Mononuclear cell (primary cell): ENCODE data around the gene HYI. TPM values are rescaled to one million over a fixed set of nuclear protein-coding genes. Genes with fewer than 3 reads are reported as not detected.

Experiments used
- H3K27me3 ChIP-seq: 2 replicates; pipeline ENCODE4 v1.6.0; 2011; ENCODE audit warnings: low read length, control low read depth; ENCODE audit not compliant: insufficient read depth
- H3K4me1 ChIP-seq: 2 replicates; pipeline ENCODE4 v1.5.1; 2011; ENCODE audit warnings: mild to moderate bottlenecking, low read length, control low read depth; ENCODE audit not compliant: insufficient read depth
- H3K4me3 ChIP-seq: 2 replicates; pipeline ENCODE4 v1.5.1; 2011; ENCODE audit warnings: mild to moderate bottlenecking, low read length, moderate library complexity
- H3K9me3 ChIP-seq: 2 replicates; pipeline ENCODE4 v1.5.1; 2011; ENCODE audit warnings: low read depth, mild to moderate bottlenecking, control low read depth, low read length
- total RNA-seq: library from RNA; depleted of rRNA; stranded (reverse); fragments of >200 nt; gene quantifications from one replicate; pipeline ENCODE4 v1.2.3, GENCODE V29; 2012

HYI gene
- total RNA-seq, 1 donor, result 7.9 TPM

DNA sequence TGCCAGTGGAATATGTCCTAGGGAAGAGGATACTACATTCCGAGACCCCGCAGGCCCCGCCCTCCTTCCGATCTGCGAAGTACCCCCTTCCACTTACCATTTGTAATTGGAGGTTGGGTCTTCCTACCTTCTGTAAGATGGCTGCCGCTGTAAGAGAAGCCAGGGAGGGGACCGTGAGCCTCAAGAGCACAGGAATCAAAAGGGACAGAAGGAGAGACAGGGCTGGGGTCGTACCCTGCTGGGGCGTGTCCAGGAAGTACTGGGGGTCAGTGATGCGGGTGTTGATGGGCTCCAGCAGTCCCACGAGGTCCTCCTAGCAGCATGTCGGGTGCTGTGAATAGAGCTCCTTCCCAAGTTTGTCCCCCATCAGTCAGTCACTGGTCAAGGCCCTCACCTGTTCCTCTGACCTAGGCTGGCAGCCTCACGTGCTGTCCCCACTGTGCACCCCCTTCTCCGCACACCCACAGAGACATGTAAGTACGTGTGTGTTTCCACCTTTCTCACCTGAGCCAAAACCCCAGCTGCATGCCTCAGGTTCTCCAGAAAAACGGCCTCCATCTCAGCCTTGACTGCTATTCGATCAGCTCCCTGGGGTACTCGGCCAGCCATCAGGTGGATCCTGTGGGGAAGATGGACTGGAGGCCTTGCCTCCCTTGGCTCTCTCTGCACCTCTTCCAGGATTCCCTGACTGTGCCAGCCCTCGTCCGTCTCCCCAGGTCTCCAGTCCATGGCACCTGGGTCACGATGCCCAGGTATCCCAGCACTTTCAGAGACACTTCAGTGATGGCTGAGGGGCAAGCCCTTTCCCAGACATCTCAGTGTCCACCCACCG lies 1.8 kb downstream of the HYI start:
- H3K4me1 ChIP-seq, result peaks cover 16% of the 10 kb centered on the region
- H3K9me3 ChIP-seq, result no peaks in the 10 kb centered on the region
- peaks cover 6% of the 10 kb centered on the region for H3K27me3 ChIP-seq
- no peak overlapping the region for H3K4me3 ChIP-seq

DNA sequence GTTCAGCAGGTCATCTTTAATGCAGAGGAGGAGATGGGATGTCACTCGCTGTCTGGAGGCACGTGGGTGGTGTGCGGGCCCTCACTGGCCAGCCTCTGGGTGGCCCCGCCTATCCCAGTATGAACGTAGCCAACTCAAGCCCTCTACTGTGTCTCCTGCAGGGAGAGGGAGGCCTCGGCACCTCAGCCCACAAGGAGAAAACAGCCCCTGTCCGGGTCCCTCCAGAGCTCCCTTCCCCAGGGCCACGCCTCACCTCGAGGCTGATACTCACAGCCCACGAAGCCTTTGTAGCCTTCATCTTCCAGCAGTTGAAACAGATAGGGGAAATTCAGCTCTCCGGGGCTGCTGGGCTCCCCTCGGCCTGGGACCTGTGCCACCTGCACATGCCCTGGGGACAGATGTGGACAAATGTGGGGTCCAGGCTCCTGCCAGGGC lies 2.6 kb downstream of the HYI start:
- Histone ChIP-seq H3K27me3 (peaks cover 6% of the 10 kb centered on the region), H3K4me3 (no peak overlapping the region), H3K9me3 (no peaks in the 10 kb centered on the region), H3K4me1 (peaks cover 16% of the 10 kb centered on the region)

DNA sequence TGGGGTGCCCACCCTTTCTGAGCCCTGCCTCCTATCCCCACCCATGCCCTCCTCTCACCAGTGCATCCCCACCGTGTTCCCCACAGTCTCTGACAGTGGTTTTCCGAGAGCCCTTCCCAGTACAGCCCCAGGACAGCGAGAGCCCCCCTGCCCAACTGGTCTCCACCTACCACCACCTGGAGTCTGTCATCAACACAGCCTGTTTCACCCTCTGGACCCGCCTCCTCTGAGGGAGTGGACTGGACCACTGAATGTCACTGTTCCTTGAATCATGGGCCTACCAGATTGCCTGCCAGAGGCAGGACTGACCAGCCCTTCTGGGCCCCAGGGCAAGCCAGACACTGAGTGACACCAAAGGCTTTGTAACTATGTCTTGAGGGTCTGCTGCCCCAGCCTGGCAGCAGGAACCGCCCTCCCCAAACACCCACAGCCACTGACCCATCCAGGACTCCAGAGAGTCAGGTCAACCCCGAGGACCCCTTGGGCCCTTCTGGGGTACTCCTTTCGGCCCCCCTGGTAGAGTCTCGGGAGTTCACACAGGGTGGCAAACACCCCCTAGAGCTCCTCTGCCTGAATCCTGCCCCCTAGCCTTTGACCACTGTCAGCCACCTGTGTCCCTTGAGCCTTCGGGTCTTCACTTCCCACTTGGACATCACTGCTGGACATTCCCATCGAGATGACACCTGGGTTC lies 3.3 kb downstream of the HYI start:
- H3K4me3 ChIP-seq, result no peak overlapping the region

DNA sequence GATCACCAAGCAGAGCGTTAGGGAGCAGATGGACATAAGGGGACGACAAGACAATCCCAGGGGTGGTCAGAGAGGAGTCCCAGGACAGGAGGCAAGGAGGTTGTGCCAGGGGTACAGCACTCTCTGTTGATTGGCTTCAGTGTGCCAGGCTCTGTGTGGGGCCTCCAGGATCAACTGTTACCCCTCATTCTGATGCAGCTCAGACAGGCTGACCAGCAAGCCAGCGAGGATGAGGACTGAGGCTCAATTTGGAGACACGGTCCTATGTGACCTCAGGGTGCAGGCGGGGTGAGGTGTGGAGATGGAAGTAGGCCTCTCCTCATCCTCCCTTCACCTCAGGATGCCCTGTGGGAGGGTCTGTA lies 4.0 kb downstream of the HYI start:
- Histone ChIP-seq H3K4me1 (peaks cover 14% of the 10 kb centered on the region), H3K4me3 (no peak overlapping the region), H3K9me3 (no peaks in the 10 kb centered on the region), H3K27me3 (no peaks in the 10 kb centered on the region)

More for the DNA sequence above, 3.3 kb downstream of the HYI start:
- Histone ChIP-seq H3K4me1 (peaks cover 16% of the 10 kb centered on the region), H3K9me3 (no peaks in the 10 kb centered on the region), H3K27me3 (peaks cover 3% of the 10 kb centered on the region)

DNA sequence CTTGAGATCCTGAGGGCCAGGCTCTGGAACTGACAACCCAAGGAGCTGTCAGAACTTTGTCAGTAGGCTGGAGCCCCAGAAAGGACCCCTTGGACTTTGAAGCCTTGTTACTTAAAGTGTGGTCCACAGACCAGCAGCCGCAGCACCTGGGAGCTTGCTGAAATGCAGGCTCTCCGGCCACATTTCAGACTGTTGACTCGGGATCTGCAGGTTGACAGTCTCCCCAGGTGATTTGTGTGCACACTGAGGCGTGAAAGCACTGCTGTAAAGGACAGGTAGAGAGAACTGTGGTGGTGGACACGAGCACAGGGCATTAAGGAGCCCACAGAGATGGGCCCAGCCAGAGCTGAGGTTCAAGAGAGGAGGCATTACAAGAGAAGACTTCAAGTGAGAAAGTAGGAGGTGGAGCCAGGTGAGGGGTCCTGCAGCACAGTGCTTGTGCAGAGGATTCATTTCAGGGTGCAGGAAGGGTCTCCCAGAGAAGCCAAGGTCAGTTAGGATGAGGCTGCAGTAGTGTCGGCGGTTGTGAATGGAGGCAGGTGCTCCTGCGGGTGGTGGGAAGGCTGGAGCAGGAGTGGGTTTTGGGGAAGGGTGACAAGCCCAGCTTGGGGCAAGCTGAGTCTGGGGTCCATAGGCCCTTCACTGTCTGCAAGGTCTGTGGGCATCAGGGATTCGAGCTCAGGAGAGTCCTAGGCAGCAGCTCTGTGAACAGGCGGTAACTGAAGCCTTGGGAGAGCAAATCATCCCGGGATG lies 4.6 kb downstream of the HYI start:
- Histone ChIP-seq H3K9me3 (no peaks in the 10 kb centered on the region), H3K4me3 (no peak overlapping the region), H3K27me3 (no peaks in the 10 kb centered on the region), H3K4me1 (peaks cover 9% of the 10 kb centered on the region)

DNA sequence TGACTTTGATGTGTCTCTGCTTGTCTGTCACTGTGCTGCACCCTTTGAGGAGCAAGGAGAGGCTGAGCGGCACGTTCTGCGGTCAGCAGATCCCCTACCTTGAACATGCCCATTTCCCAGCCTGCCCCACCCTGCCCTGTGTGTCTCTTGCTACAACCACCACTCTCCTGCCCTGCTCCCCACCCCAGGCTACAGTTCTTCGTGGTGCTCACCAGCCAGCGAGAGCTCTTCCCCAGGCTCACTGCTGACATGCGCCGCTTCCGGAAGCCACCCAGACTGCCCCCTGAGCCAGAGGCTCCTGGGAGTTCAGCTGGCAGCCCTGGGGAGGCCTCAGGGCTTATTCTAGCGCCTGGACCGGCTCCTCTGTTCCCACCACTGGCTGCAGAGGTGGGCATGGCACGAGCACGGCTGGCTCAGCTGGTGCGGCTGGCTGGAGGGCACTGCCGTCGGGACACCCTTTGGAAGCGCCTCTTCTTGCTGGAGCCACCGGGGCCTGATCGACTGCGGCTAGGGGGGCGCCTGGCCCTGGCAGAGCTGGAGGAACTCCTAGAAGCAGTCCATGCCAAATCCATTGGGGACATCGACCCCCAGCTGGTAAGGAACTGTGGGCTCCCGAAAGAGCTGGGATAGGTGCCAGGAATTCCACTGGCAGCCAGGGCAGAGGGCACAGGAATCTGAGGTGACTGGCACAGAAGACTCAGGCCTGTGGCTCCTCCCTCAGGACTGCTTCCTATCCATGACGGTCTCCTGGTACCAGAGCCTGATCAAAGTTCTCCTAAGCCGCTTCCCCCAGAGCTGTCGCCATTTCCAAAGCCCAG lies 5.6 kb downstream of the HYI start:
- no peaks in the 10 kb centered on the region for H3K27me3 ChIP-seq
- peaks cover 4% of the 10 kb centered on the region for H3K4me1 ChIP-seq
- no peak overlapping the region for H3K4me3 ChIP-seq
- H3K9me3 ChIP-seq, result no peaks in the 10 kb centered on the region

DNA sequence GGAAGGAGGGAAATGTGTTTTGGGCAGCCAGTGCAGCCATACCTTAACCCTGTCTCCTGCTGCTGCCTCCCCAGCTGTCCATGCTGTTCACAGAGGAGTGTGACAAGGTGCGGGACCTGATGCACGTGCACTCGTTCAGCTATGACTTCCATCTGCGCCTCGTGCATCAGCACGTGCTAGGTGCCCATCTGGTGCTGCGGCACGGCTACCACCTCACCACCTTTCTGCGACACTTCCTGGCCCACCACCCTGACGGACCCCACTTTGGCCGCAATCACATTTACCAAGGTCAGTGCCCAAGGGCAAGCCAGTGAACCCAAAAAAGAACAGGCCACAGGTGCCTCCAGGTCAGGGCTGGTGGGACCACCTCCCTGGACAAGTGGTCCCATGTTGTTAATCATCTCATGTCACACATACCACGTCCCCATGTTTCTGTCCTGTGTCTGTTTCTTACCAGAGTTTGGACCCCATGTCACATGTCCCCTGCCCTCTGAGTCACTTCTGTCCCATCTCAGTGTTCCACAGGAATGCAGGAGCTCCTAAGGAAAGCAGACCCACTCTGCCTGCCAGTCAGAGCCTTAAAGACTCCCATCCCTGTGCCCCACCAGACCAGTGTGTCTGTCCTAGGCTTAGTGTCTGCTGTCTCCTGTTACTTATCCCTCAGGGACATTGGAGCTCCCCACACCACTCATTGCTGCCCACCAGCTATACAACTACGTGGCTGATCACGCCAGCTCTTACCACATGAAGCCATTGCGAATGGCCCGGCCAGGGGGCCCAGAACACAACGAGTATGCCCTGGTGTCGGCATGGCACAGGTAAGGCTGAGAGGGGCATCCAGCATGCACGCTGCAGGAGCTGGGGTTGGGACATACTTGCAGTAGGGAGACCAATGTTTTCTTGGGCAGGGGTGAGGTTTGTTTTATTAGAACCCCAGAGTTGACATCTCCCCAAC lies 6.6 kb downstream of the HYI start:
- H3K4me3 ChIP-seq, result no peak overlapping the region
- H3K9me3 ChIP-seq, result no peaks in the 10 kb centered on the region
- no peaks in the 10 kb centered on the region for H3K27me3 ChIP-seq
- H3K4me1 ChIP-seq, result no peaks in the 10 kb centered on the region

DNA sequence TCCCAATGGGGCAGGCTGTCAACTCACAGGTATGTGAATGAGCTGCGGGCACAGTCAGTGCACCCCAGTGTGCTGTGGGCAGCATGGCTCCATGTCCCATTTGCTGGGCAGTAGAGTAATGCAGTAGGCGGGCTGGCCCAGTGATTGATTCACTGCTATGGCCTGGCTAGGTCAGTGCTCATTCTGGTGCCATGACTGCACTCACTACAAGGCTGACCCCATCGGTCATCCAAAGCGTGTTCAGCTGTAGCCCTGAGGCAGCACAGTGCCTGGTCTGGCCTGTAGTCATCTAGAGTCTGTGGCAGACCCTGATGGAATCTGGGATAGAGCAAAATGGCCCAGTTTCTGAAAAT lies 7.4 kb downstream of the HYI start:
- Histone ChIP-seq H3K9me3 (no peaks in the 10 kb centered on the region), H3K4me1 (no peaks in the 10 kb centered on the region), H3K4me3 (no peak overlapping the region), H3K27me3 (no peaks in the 10 kb centered on the region)

DNA sequence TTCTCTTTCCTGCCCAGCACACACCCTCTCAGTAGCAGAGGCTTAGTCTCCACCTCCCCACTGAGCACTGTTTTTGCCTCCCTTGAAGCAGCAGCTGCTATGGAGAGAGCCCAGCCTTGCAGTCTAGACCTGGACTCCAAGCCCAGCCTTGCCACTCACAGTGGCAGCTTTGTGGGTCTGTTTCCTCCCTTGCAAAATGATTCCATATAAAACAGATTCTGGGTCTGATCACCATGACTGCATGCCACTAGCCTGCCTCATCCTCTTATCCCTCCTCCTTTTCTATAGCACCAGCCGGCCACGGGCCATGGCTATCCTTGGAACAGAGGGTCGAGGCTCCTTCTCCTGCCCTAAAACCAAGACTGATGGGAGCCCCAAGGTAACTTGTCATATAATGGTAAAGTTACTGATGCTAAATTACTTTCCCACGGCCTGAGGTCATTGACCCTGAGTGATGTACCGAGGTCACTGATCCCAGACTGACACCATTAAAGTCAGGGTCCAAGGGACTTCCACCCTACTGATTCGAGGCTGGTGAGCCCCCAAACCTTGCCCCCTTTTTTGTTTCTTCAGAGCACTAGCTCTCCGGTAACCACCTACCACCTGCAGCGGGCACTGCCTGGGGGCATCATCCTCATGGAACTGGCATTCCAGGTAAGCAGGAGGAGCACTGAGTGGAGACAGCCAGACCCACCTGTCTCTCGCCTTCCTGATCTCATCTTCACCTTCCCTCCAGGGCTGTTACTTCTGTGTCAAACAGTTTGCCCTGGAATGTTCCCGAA lies 7.9 kb downstream of the HYI start:
- Histone ChIP-seq H3K4me3 (no peak overlapping the region), H3K27me3 (no peaks in the 10 kb centered on the region), H3K4me1 (no peaks in the 10 kb centered on the region), H3K9me3 (no peaks in the 10 kb centered on the region)

DNA sequence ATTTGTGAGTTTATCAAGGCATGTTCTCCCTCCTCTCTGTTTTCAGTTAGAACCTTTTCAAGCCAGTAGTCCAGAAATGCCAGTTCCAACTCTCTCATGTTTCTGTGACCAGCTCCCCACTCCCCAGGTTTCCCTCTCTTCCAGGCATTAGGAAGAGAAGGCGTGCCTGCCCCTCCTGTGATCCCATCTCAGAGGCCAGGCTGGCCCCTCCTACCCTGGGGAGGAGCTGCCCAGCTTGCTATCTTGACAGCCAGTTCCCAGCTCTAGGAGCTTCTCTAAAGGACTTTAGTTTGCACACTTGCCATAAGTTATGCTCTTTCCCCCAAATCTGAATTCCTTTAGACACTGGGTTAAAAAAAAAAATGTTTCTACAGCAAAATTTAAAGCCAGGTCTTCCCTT lies 8.9 kb downstream of the HYI start:
- Histone ChIP-seq H3K27me3 (no peaks in the 10 kb centered on the region), H3K4me1 (no peaks in the 10 kb centered on the region), H3K4me3 (no peak overlapping the region), H3K9me3 (no peaks in the 10 kb centered on the region)

DNA sequence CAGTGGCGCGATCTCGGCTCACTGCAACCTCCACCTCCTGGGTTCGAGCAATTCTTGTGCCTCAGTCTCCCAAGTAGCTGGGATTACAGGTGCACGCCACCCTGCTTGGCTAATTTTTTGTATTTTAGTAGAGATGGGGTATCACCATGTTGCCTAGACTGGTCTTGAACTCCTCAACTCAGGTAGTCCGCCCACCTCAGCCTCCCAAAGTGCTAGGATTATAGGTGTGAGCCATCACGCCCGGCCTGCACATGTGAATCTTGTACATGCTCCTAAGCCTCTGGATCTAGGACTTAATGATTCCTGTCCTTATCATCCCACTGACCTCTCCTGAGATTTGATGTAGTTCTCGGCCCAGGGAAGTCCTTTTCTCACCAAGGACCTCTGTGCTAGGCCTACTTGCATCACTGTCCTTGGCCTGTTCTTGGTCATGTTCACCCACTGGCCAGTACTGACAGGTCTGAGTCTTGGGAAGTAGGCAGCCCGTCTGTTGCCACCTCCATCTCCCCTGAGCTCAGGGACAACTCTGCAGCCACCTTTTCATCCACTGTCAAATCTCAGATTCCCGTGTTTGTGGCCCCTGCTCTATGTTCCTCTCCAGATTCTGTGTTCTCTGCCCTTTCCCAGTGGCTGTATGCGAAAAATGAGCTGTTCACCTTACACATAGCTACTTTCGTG lies 9.4 kb downstream of the HYI start:
- no peaks in the 10 kb centered on the region for H3K27me3 ChIP-seq
- no peaks in the 10 kb centered on the region for H3K9me3 ChIP-seq
- H3K4me3 ChIP-seq, result no peak overlapping the region
- H3K4me1 ChIP-seq, result no peaks in the 10 kb centered on the region

DNA sequence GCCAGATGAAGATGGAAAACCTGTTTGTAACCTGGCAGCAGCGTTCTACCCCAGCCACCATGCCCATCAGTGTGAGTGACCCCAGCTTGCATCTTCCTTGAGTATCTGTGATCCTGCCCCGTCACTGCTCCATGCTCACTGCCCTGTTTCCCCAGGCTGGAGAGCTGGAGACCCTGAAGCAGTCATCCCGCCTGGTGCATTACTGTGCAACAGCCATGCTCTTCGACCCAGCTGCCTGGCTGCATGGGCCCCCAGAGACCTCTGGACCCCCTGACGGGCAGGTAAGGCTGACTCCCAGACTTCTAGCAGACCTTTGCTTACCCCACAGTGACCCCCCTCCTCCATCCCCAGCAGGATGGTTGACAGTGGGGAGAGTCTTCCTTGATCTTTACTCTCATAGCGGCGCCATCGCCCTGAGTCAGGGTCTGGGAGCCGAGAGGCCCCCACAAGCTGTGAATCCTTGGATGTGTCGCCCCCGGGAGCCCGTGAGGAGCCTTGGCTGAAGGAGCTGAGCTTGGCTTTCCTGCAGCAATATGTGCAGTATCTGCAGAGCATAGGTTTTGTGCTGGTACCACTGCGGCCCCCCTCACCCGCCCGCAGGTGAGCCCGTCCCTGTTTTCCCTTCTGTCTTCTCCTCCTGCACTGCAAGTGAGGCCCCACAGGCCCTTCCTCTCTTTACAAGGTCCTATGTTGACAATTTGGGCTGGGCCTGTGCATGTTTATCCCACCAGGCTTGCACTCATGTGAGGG lies 10.4 kb downstream of the HYI start:
- H3K4me1 ChIP-seq, result no peaks in the 10 kb centered on the region
- no peaks in the 10 kb centered on the region for H3K27me3 ChIP-seq
- no peak overlapping the region for H3K4me3 ChIP-seq
- H3K9me3 ChIP-seq, result no peaks in the 10 kb centered on the region
